Left lung (tissue), 10 donors: ENCODE data around the gene CNNM4. TPM values are rescaled to one million over a fixed set of nuclear protein-coding genes. Genes with fewer than 3 reads are reported as not detected.

Experiments
- ATAC-seq: fragments of 200-7000 bp; cut with Tn5 transposase; one replicate; pipeline ENCODE4 v1.9.1; 2020; ENCODE audit warnings: moderate library complexity
- DNase-seq, 4 donors: peaks; one replicate each; pipeline ENCODE4 v3.0.0-alpha.2; 2013 to 2020
- H3K27ac ChIP-seq, 2 donors: fragments of 200-600 bp; sonication (generic) in 1 of 2; one replicate each; pipeline versions ENCODE4 v1.5.0 to v1.8.0; 2020 to 2021
- H3K27me3 ChIP-seq, 2 donors: fragments of 200-600 bp; sonication (generic) in 1 of 2; one replicate each; pipeline versions ENCODE4 v1.5.0 to v1.8.0; 2020 to 2021
- H3K36me3 ChIP-seq, 2 donors: fragments of 200-600 bp; sonication (generic) in 1 of 2; one replicate each; pipeline versions ENCODE4 v1.5.0 to v1.8.0; 2020 to 2021
- H3K4me1 ChIP-seq, 2 donors: fragments of 200-600 bp; one replicate each; pipeline ENCODE4 v1.8.0; 2021
- H3K4me3 ChIP-seq, 2 donors: fragments of 200-600 bp; sonication (generic) in 1 of 2; one replicate each; pipeline versions ENCODE4 v1.5.0 to v1.8.0; 2020 to 2021; ENCODE audit warnings: mild to moderate bottlenecking in 1 of 2
- H3K9me3 ChIP-seq, 2 donors: fragments of 200-600 bp; sonication (generic) in 1 of 2; one replicate each; pipeline versions ENCODE4 v1.5.0 to v1.8.0; 2020 to 2021
- CTCF ChIP-seq, 2 donors: fragments of 200-600 bp; sonication (generic) in 1 of 2; IDR thresholded peaks; one replicate each; pipeline versions ENCODE4 v1.5.0 to v1.8.0; 2021; ENCODE audit warnings: antibody characterized with exemption in 2 of 2
- intact Hi-C, 2 donors: fragments of 100-400 bp; cut with DNase I; formaldehyde crosslinking; loops; one replicate each; pipeline versions ENCODE4 v1.11.2 to v1.14.2; 2022
- polyA plus RNA-seq, 6 donors: library from polyadenylated mRNA; unstranded; fragments of 120-200 nt; gene quantifications; one replicate each; pipeline ENCODE4 v1.2.1, GENCODE V29; 2013; ENCODE audit not compliant: insufficient read length in 6 of 6
- total RNA-seq, 2 donors: library from RNA; stranded (reverse); fragmentation: NEBNext Ultra II Directional; extraction: Animal tissue kit (Norgen Biotek cat#: 25700); gene quantifications; one replicate each; pipeline ENCODE4 v1.2.1, GENCODE V29; 2021
- donor health status: DM: no; HTN: yes; CAD: no.
- donor health status: DM: no; HTN: no; CAD: no.

The CNNM4 gene
- total and polyA plus RNA-seq, 8 donors = 14.1 to 22.8 (median 16.7) TPM

DNA sequence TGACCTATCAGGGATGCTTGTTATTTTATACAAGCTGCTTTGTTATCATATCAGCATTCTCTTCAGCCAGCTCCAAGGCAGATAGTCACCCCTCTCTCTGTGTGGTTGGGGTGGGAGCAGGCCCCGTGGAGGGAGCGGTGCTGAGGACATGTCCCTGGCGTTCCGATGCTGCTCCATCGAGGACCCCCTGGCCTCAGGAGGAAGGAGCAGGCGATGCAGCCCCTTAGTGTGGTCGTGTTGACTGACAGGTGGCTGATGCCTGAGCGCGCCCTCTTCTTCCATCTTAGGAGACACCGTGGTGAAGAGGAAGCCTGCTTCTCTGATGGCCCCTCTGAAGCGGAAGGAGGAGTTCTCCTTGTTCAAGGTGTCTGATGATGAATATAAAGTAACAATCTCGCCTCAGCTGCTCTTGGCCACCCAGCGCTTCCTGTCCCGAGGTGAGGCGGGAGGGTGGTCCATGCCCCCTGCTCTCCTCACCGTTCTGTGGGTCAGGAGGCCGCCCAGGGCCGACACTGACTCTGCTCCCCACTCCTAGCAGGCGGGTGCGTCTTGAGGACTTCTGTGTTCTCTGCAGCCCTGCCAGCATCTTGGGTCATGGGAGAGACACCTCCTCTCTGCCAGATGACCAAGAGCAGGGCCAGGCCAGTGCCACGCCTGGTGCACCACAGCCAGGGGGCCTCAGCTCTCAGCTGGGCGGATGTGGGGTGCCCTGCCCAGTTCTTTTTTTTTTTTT, 66.0 kb downstream of the CNNM4 start:
- Histone ChIP-seq H3K36me3 (peaks cover 0 to 82% of the 10 kb centered on the region in 2 donors), H3K9me3 (no peaks in the 10 kb centered on the region), H3K27ac (no peak overlapping the region), H3K27me3 (no peaks in the 10 kb centered on the region), H3K4me1 (peaks cover 0 to 6% of the 10 kb centered on the region in 2 donors), H3K4me3 (no peak overlapping the region)
- no peak for ATAC-seq
- DNase-seq = no peak
- intact Hi-C loops = no loop called here
- no peak for TF ChIP-seq CTCF (IDR thresholded peaks at IDR 0.05)

GRCh38 chr2:96828436-96828835, 67.7 kb downstream of the CNNM4 start:
- Histone ChIP-seq H3K9me3 (no peaks in the 10 kb centered on the region), H3K4me3 (no peak overlapping the region), H3K27me3 (no peaks in the 10 kb centered on the region), H3K27ac (no peak overlapping the region), H3K4me1 (peaks cover 0 to 6% of the 10 kb centered on the region in 2 donors), H3K36me3 (peaks cover 0 to 91% of the 10 kb centered on the region in 2 donors)
- TF ChIP-seq CTCF (IDR thresholded peaks at IDR 0.05) = no peak
- ATAC-seq (no peak), DNase-seq (no peak)
- intact Hi-C loops = no loop called here

DNA sequence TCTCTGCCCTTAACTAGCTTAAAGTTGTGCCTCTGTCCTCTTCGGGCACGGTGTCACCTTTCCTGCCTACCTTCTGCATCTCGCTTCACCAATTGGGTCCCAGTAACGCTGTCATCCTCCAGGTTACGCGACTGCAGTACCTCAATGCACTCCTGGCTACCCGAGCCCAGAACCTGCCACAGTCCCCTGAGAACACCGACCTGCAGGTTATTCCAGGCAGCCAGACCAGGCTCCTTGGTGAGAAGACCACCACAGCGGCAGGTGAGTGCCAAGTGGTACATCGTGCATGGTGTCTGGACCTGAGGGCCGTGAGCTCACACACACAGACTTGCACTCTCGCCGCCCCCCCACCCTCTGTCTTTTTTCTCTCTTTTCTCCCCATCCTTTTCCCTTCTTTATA, 68.2 kb downstream of the CNNM4 start:
- no peak overlapping the region for H3K27ac ChIP-seq
- H3K4me1 ChIP-seq = peaks cover 0 to 6% of the 10 kb centered on the region in 2 donors
- no peaks in the 10 kb centered on the region for H3K9me3 ChIP-seq
- ATAC-seq = no peak
- DNase-seq = no peak
- intact Hi-C loops = no loop called here
- H3K4me3 ChIP-seq = no peak overlapping the region
- H3K36me3 ChIP-seq = peaks cover 0 to 95% of the 10 kb centered on the region in 2 donors
- no peaks in the 10 kb centered on the region for H3K27me3 ChIP-seq
- TF ChIP-seq CTCF (IDR thresholded peaks at IDR 0.05) = no peak

- Histone ChIP-seq H3K27ac (no peak overlapping the region), H3K9me3 (no peaks in the 10 kb centered on the region), H3K27me3 (no peaks in the 10 kb centered on the region), H3K4me1 (no peaks in the 10 kb centered on the region), H3K36me3 (peaks cover 0 to 98% of the 10 kb centered on the region in 2 donors), H3K4me3 (no peak overlapping the region)
- DNase-seq (no peak), ATAC-seq (no peak)
- intact Hi-C loops = no loop called here
- TF ChIP-seq CTCF (IDR thresholded peaks at IDR 0.05) = no peak
Measured at GRCh38 chr2:96830044-96830562, 69.4 kb downstream of the CNNM4 start.

- TF ChIP-seq CTCF (IDR thresholded peaks at IDR 0.05) = no peak
- ATAC-seq (peak; percentile 33), DNase-seq (no peak)
- Histone ChIP-seq H3K27me3 (no peaks in the 10 kb centered on the region), H3K4me1 (no peaks in the 10 kb centered on the region), H3K27ac (no peak overlapping the region), H3K9me3 (no peaks in the 10 kb centered on the region), H3K36me3 (peaks cover 0 to 82% of the 10 kb centered on the region in 2 donors), H3K4me3 (no peak overlapping the region)
- intact Hi-C loops = no loop called here
Measured at GRCh38 chr2:96831679-96832078, 71.0 kb downstream of the CNNM4 start.
